HG02588 (cell line): ENCODE results near the gene MCM10.

Experiments used
- ATAC-seq: cut with Tn5 transposase; IDR thresholded peaks from one replicate; pipeline ENCODE4 v1.9.1; 2021; ENCODE audit warnings: mild to moderate bottlenecking, moderate library complexity; ENCODE audit not compliant: unreplicated experiment

The MCM10 gene

GRCh38 chr10:13256627-13257026 is 95.3 kb downstream of the MCM10 start:
- no peak for ATAC-seq

- no peak for ATAC-seq
Measured at GRCh38 chr10:13257621-13258140, 96.3 kb downstream of the MCM10 start.
